Mucosa of stomach (tissue), 1 donor: ENCODE data around the gene EHHADH.

Experiments used
- H3K27me3 ChIP-seq: one replicate; pipeline ENCODE4 v1.7.0; 2013; ENCODE audit warnings: mild to moderate bottlenecking, low read length; ENCODE audit not compliant: control insufficient read depth, insufficient read depth
- H3K36me3 ChIP-seq: one replicate; pipeline ENCODE4 v1.7.0; 2013; ENCODE audit warnings: low read length; ENCODE audit not compliant: control insufficient read depth, insufficient read depth
- H3K4me1 ChIP-seq: one replicate; pipeline ENCODE4 v1.7.0; 2013; ENCODE audit warnings: mild to moderate bottlenecking, low read length; ENCODE audit not compliant: control insufficient read depth, insufficient read depth
- H3K4me3 ChIP-seq: one replicate; pipeline ENCODE4 v1.7.0; 2013; ENCODE audit warnings: low read length
- H3K9ac ChIP-seq: one replicate; pipeline ENCODE4 v1.7.0; 2013; ENCODE audit warnings: mild to moderate bottlenecking, low read length, moderate library complexity
- H3K9me3 ChIP-seq: one replicate; pipeline ENCODE4 v1.7.0; 2013; ENCODE audit warnings: mild to moderate bottlenecking, low read length, moderate library complexity; ENCODE audit not compliant: control insufficient read depth
- donor health status: Pancreatic carcinoma.

Gene EHHADH

DNA sequence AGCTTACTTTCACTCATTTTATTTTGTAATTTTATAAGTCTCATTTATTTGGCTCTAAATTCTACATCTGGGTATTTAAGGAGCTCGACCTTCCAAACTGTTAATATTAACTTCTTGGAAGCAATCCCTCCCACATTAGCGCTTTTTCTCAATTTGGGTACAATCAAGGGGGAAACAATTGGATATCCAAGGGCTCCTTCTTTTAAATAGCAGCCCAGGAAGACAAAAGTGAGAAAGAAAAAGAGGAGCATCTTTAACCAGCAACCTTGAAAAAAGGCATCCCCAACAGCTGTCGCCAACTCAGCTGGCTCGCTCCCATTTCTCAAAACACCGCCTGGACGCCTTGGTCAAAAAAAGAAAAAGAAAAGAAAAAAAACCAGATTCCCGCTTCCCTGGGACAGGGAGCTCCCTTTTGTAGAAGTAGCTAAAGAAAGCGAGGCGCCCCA, 101.9 kb downstream of the EHHADH start:
- H3K9ac ChIP-seq, result peak overlapping the region; percentile 22
- no peaks in the 10 kb centered on the region for H3K4me1 ChIP-seq

DNA sequence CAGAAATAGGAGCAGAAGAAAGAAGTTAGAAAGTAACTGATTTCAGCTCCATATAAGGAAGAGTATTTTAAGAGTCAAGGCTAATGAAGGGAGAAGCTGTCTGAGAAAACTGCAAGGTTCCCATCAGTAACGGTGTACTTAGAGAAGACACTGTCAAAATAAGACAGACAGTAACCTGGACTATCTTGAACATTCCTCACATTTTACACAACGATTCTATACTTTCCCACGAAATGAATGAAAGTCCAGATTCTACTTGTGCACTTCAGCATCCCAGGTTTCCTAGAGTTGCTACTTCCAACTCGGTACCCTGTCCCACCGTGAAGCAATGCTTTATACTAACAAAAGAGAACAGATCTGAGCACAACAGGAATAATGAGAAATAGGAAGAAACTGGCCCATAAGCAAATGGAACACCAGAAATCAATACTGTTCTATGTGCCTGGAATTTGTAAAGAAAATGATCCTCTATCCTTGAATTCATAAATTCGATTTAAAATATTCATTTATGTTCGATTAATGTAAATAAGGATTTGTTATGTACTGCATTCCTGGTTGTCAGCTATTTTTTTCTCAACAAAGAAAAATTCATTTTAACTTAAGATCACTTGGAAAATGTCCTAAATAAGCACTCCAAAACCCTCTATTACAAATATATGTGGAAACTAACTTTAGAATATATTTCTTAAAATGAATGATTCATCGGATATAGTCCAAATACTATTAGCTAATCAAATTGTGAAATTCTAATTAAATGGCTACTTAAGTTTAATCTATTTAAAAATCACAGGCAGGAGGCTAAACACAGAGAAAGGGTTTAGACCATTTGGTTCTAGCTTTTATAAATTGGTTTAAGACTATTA, 102.5 kb downstream of the EHHADH start:
- Histone ChIP-seq H3K4me1 (no peaks in the 10 kb centered on the region), H3K27me3 (peaks cover 63% of the 10 kb centered on the region), H3K4me3 (no peak overlapping the region), H3K9me3 (no peaks in the 10 kb centered on the region), H3K9ac (peak overlapping the region; percentile 22), H3K36me3 (no peaks in the 10 kb centered on the region)

More for the DNA sequence above, 101.9 kb downstream of the EHHADH start:
- Histone ChIP-seq H3K9me3 (no peaks in the 10 kb centered on the region), H3K27me3 (peaks cover 61% of the 10 kb centered on the region), H3K4me3 (no peak overlapping the region), H3K36me3 (no peaks in the 10 kb centered on the region)

DNA sequence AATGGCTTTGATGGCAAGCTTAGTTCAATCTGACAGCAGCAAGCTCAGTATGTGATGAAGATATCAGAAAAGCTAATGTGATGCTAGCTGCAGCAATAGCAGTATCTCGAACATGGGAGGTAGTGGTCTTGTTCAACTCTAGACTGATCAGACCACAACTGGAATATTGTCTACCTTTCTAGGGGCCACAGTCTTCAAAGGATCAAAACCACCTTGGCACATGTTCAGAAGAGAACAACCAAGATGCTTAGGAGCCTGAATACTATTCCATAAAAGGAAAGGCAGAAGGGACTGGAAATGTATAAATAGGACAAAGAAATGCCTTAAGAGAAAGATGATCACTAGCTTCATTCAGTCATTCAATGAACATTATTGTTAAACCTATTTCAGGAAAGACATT, 103.3 kb downstream of the EHHADH start:
- Histone ChIP-seq H3K4me1 (no peaks in the 10 kb centered on the region), H3K27me3 (peaks cover 63% of the 10 kb centered on the region), H3K9ac (no peak overlapping the region), H3K36me3 (no peaks in the 10 kb centered on the region), H3K9me3 (no peaks in the 10 kb centered on the region), H3K4me3 (no peak overlapping the region)

DNA sequence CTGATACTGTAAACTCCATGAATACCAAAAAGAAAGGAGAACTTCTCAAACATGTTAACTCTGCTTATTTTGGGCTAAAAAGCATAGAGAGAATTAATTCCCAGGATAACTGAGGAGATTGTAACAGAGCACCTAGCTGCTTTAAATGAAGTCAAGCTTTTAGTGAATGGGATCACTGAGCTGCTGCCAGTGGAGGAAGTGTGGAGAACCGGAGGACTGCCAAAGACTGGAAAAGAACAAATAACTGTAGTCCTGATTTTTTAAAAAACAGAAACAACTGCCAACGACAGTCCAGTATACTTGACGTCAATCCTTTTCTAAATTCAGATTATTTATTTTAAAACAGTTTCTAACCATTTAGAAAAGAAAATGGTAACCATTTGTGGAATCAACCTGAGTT, 104.3 kb downstream of the EHHADH start:
- Histone ChIP-seq H3K4me3 (no peak overlapping the region), H3K9me3 (no peaks in the 10 kb centered on the region), H3K36me3 (no peaks in the 10 kb centered on the region), H3K4me1 (no peaks in the 10 kb centered on the region), H3K27me3 (peaks cover 63% of the 10 kb centered on the region), H3K9ac (no peak overlapping the region)

DNA sequence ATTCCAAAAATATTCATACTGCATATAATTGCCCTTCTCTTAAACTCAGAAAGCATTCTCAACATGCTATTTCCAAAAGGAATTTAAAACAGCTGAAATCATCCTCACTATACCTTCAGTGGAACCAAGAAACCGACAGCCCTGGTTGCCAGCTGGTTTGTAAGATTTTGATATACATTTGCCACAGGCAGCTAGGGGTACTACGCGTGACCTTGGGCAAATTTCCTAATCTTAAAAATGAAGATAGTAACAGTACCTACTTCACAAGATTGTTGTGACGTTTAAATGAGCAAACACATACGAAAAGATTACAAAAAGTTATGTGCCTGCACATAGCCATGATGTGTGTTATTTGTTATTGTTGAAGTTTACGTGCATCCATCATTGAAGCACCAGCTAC, 108.3 kb downstream of the EHHADH start:
- peaks cover 28% of the 10 kb centered on the region for H3K27me3 ChIP-seq
- no peak overlapping the region for H3K9ac ChIP-seq
- no peaks in the 10 kb centered on the region for H3K4me1 ChIP-seq
- no peak overlapping the region for H3K4me3 ChIP-seq
- no peaks in the 10 kb centered on the region for H3K9me3 ChIP-seq
- H3K36me3 ChIP-seq, result no peaks in the 10 kb centered on the region

DNA sequence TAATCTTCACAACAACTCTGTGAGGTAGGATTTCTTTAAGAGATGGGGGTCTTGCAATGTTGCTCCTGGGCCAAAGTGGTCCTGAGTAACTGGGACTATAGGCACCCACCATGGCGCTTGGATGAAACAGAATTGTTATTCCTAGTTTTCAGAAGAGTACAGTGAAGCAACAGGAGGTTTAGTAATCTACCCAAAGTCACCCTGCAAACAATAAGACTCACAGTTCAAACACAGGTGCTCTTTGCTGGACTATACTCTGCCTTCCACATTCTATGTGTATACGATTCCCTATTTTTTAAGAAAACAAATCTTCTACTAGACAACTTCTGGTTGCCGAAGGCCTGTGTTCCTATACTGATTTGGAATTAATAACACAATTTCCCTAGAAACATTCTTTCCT, 109.1 kb downstream of the EHHADH start:
- Histone ChIP-seq H3K4me1 (no peaks in the 10 kb centered on the region), H3K9me3 (no peaks in the 10 kb centered on the region), H3K36me3 (no peaks in the 10 kb centered on the region), H3K27me3 (peaks cover 25% of the 10 kb centered on the region), H3K9ac (no peak overlapping the region), H3K4me3 (no peak overlapping the region)
